ENCODE measurements around the gene MCCD1. TPM values are rescaled to one million over a fixed set of nuclear protein-coding genes. Genes with fewer than 3 reads are reported as not detected.

Gene MCCD1
- total RNA-seq, 4 donors from 2014 or later: not detected

DNA sequence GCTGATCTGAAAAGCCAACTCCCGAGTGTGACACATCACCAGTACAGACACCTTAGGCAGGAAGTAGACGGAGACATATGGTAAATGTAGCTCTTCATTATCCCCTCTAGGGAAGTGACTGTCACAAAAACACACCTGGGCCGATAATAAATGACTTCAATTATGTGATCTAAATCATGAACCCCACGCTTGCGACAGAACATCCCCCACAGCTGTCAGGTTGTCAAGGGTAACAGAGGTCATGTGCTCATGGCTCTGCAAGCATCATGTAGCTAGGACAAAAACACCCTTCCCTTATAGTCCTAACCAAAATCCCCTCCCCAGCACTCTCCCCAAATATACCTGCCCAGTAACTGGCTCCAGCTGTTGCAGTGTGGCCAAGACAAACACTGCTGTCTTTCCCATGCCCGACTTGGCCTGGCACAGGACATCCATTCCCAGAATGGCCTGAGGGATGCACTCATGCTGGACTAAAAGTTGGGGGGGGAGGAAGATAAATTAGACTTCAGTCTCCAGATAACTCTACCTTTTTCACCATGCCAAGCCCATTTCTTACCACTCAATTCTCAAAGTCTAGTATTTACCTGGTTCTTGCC, 10.1 kb downstream of the MCCD1 start:
- peaks cover 44% of the 10 kb centered on the region for H3K4me1 ChIP-seq
- WGBS: 54% methylated on average over 6 of the region's 6 CpGs
- no peak overlapping the region for H3K27ac ChIP-seq
- no peaks in the 10 kb centered on the region for H3K9me3 ChIP-seq
- DNase-seq (ENCODE audit: low spot score in 2 of 2): no peak
- H3K36me3 ChIP-seq: peaks cover 63% of the 10 kb centered on the region
- TF ChIP-seq EP300 (IDR thresholded peaks at IDR 0.05) (no peak), POLR2A (IDR thresholded peaks at IDR 0.05) (no peak), POLR2AphosphoS5 (IDR thresholded peaks at IDR 0.05) (no peak)
- TF ChIP-seq, protein P1, sequence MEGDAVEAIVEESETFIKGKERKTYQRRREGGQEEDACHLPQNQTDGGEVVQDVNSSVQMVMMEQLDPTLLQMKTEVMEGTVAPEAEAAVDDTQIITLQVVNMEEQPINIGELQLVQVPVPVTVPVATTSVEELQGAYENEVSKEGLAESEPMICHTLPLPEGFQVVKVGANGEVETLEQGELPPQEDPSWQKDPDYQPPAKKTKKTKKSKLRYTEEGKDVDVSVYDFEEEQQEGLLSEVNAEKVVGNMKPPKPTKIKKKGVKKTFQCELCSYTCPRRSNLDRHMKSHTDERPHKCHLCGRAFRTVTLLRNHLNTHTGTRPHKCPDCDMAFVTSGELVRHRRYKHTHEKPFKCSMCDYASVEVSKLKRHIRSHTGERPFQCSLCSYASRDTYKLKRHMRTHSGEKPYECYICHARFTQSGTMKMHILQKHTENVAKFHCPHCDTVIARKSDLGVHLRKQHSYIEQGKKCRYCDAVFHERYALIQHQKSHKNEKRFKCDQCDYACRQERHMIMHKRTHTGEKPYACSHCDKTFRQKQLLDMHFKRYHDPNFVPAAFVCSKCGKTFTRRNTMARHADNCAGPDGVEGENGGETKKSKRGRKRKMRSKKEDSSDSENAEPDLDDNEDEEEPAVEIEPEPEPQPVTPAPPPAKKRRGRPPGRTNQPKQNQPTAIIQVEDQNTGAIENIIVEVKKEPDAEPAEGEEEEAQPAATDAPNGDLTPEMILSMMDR (IDR thresholded peaks at IDR 0.05): no peak
- H3K4me3 ChIP-seq: peak overlapping the region; percentile 72
- H3K27me3 ChIP-seq: no peaks in the 10 kb centered on the region

DNA sequence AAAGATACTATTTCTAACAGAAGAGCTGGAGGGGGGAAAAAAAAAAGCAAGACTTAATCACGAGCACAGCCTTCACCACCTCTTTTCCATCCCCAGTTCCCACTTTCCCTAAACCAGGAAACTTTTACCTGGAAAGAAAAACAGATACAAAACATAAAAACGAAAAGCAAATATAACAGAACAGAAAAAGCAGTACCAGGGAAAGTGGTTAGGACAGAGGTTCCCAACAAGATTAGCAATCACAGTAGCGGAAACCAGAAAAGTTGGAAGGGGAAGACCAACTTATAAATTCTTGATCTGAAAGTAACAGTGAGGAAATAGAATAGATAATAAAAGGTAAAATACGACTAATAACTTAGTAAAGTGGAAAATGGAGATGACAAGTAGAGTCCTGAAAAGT, 11.9 kb downstream of the MCCD1 start:
- 9% methylated on average over 4 of the region's 4 CpGs for WGBS
- no peaks in the 10 kb centered on the region for H3K9me3 ChIP-seq
- no peaks in the 10 kb centered on the region for H3K27me3 ChIP-seq
- H3K4me3 ChIP-seq: peak overlapping the region; percentile 72
- no peak for TF ChIP-seq POLR2A (IDR thresholded peaks at IDR 0.05)
- TF ChIP-seq, protein P1 (IDR thresholded peaks at IDR 0.05): no peak
- no peak for TF ChIP-seq EP300 (IDR thresholded peaks at IDR 0.05)
- H3K4me1 ChIP-seq: peaks cover 44% of the 10 kb centered on the region
- peak overlapping the region; percentile 93 for H3K27ac ChIP-seq
- peaks cover 45% of the 10 kb centered on the region for H3K36me3 ChIP-seq
- no peak for DNase-seq (ENCODE audit: low spot score in 2 of 2)

DNA sequence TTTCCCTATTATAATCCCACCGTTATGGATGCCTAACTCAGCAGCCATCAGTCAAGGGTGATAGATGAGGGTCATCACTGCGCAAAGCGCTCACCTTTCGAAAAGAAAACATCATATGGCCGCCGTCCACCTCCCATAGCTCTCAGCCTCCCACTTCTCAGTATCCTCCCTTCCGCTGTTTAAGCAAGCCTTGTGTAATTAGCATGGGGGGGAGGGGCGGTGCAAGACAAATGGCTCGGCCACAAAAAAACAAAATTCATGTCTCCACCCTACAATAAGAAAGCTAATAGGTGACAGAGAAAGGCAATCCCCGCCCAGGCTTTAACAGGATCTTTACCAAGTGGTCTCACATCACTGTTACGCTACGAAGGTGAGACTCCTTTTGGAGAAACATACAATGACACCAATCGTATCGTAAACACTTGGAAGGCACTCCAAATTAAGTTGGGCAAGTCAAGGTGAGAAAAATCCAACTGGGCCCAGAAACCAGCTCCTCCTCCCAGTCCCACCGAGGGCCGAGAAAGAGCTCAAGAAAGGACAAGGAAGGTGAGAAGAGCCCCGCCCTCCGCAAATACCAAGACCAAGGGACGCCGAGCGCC, 12.4 kb downstream of the MCCD1 start:
- TF ChIP-seq, protein P1 (IDR thresholded peaks at IDR 0.05): no peak
- TF ChIP-seq EP300 (IDR thresholded peaks at IDR 0.05) (no peak), POLR2AphosphoS5 (IDR thresholded peaks at IDR 0.05) (no peak), POLR2A (IDR thresholded peaks at IDR 0.05) (no peak)
- DNase-seq (ENCODE audit: low spot score in 2 of 2): peak in 1 of 2 donors; percentile 73
- WGBS: under 1% methylated on average over 21 of the region's 21 CpGs

DNA sequence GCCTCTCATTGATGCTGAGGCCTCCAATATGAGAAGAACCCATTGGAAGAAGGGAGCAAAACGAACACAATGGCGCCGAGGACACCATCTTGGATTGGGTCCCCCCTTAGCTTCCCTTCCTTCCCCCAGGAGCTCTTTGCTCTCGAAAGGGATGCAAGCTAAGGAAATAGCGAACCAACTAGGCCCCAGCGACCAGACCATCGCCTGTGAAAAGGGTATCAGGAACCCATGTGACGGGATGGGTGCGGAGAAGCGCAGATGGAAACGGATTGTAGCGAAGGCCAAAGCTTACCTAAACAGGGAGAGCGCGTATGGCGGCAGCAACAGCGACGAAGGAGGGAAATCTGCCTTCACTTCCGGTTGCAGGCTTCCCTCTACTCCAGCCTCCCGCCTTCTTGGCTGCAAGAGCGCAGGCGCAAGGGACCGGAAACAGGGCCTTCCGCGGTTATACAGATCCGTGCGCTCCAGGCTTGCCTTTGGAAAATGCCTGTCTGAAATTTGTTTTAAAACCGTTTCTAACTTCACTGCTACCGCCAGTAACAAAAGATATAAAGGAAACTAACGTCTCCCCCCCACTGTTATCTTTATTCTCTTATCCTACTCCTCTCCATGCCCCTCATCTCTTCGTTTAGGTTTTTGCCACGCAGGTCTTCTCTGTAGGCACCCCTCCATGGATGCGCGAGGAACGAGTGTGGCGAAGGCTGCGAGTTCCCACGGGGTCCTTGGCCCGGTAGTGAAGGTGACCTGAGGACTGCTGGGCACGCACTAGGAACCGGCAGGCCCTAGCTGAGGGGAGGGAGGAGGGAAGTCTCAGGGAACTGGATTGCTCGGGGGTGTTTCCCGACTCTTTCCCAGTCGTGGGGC, 13.1 kb downstream of the MCCD1 start, which contains the start of gene DDX39B:
Gene DDX39B (minus strand): TSS at position 346 of the 864 bp plus-strand sequence. CDS start 1,471 bp downstream, outside the sequence.
- Histone ChIP-seq H3K27me3 (no peaks in the 10 kb centered on the region), H3K27ac (peak within 1 kb of the TSS; percentile 93), H3K4me3 (peak within 1 kb of the TSS; percentile 72), H3K9me3 (no peaks in the 10 kb centered on the region), H3K4me1 (peaks cover 53% of the 10 kb centered on the region), H3K36me3 (peaks cover 33% of the 10 kb centered on the region)
- TF ChIP-seq POLR2A (IDR thresholded peaks at IDR 0.05) (peak; percentile 78 to 89), EP300 (IDR thresholded peaks at IDR 0.05) (no peak), POLR2AphosphoS5 (IDR thresholded peaks at IDR 0.05) (peak; percentile 75 to 99 (median 97))
- DNase-seq (ENCODE audit: low spot score in 2 of 2): peak; percentile 97
- WGBS: under 1% methylated on average over 38 of the region's 43 CpGs

More for the DNA sequence above, 12.4 kb downstream of the MCCD1 start:
- Histone ChIP-seq H3K9me3 (no peaks in the 10 kb centered on the region), H3K27ac (peak overlapping the region; percentile 93), H3K4me1 (peaks cover 45% of the 10 kb centered on the region), H3K36me3 (peaks cover 40% of the 10 kb centered on the region), H3K4me3 (peak overlapping the region; percentile 72), H3K27me3 (no peaks in the 10 kb centered on the region)

DNA sequence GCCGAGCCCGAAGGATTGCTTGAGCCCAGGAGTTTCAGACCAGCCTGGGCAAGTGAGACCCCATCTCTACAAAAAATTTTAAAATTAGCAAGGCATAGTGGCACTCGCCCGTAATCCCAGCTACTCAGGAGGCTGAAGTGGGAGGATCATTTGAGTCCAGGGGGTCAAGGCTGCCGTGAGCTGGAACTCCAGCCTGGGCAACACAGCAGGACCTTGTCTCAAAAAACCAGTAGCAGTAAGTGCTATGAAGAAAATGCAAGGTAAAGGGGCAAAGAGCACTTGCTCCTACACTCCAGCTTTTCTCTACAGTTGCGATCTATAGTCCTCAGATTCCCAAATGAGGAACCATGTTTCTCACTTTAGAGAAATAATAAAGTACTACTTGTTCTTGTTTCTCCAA, 14.9 kb downstream of the MCCD1 start:
- H3K4me1 ChIP-seq: peaks cover 57% of the 10 kb centered on the region
- TF ChIP-seq EP300 (IDR thresholded peaks at IDR 0.05): no peak
- TF ChIP-seq, protein P1 (IDR thresholded peaks at IDR 0.05): no peak
- no peak for TF ChIP-seq POLR2A (IDR thresholded peaks at IDR 0.05)
- TF ChIP-seq POLR2AphosphoS5 (IDR thresholded peaks at IDR 0.05): no peak
- WGBS: 95% methylated on average over 6 of the region's 6 CpGs
- H3K9me3 ChIP-seq: no peaks in the 10 kb centered on the region
- H3K27me3 ChIP-seq: no peaks in the 10 kb centered on the region
- peaks cover 15% of the 10 kb centered on the region for H3K36me3 ChIP-seq
- H3K27ac ChIP-seq: no peak overlapping the region
- DNase-seq (ENCODE audit: low spot score in 2 of 2): no peak
- H3K4me3 ChIP-seq: no peak overlapping the region

Data from suprapubic skin (tissue), 4 donors.